OCI-M2 (cell line): ENCODE data around the gene PIP4K2B.
A peak's percentile ranks its signal among the peaks of the same experiment; 100 is the strongest.
"Not testable (repeated sequence)": the region's sequence is repeated elsewhere in the genome, so short reads cannot be mapped to it uniquely, and the experiment has no call there.

Experiments used
- DNase-seq: peaks from one replicate; lab custom pipeline; 2025; ENCODE audit not compliant: unreplicated experiment; lab: John Stamatoyannopoulos, UW

PIP4K2B gene

DNA sequence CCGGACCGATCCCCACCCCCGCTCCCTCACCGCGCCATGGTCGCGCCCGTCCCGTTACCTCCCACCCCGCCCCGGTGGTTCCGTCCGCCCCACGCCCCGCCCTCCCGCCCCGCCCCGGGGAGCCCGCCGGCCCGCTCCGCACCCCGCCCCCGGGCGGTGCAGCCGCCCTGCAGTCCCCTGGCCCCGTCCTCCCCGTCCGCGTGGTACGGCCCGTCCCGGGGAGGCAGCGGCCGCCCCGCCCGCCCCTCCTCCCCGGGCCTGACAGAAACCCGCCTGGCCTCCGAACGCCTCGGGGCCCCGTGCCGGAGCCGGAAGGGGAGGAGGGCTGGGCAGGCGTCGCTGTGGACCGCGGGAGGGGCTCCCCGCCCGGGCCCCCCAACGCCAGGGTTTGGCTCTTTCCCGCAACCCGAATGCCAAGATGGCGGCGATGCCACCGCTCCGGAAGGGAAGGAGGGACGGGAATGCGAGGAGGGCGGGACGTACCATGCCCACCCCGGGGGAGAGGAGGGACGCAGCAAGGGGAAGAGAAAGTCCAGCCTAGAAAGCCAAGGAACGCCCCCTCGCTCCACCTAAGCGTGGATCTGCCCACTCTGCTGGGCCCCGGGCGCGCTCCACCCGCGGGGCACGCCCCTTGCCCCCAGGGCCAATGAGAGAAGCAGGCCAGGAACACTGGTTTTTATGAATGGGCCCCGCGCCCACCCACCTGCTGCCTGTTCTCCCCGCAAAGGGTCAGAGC lies at the start of gene PIP4K2B:
TSS of gene PIP4K2B (minus strand) at position 56 of the 736 bp plus-strand sequence. CDS start 132 bp downstream, outside the sequence.
- DNase-seq, result peak; percentile 83

DNA sequence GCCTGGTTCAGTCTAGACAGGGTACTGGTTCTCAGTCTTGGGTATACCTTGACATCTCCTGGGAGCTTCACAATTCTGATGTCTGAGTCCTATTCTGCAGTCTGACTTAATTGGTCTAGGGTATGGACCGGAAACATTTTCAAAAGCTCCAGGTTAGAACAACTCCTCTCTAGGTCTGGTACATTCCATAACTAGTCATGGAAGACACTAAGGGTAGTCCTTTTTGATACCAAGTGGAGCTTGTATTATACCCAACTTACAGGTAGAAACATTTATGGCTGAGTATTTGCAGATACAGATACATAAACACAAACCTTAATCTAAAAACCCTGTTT lies 49.2 kb upstream of the PIP4K2B start:
- DNase-seq, result no peak

DNA sequence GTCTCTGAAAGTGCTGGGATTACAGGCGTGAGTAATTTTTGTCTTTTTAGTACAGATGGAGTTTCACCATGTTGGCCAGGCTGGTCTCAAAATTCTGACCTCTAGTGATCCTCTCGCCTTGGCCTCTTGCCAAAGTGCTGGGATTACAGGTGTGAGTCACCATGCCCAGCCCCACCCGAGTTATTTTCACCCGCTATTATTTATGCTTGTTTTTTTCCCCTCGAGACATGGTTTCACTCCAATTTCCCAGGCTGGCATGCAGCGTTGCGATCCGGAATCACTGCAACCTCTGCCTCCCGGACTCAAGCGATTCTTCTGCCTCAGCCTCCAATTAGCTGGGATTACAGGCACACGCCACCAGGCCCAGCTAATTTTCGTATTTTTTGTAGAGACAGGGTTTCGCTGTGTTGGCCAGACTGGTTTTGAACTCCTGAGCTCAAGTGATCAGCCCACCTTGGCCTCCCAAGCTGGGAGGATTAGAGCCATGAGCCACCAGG lies 45.0 kb upstream of the PIP4K2B start:
- DNase-seq, result no peak

DNA sequence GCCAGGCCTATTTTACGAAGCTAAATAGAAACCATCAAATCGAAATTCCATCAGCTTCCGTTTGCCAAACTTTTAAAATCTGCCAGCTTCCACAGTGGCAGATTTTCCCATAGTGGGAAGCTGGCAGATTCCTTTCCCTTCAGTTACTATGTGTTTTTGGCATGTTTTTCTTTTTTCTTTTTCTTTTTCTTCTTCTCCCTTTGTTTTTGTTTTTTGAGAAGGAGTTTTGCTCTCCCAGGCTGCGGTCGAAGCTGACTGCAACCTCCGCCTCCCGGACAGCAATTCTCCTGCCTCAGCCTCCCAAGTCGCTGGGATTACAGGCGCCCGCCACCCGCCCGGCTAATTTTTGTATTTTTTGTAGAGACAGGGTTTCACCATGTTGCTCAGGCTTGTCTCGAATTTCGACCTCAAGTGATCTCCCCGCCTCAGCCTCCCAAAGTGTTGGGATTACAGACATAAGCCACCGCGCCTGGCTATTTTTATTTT lies 26.4 kb upstream of the PIP4K2B start:
- DNase-seq, result no peak

DNA sequence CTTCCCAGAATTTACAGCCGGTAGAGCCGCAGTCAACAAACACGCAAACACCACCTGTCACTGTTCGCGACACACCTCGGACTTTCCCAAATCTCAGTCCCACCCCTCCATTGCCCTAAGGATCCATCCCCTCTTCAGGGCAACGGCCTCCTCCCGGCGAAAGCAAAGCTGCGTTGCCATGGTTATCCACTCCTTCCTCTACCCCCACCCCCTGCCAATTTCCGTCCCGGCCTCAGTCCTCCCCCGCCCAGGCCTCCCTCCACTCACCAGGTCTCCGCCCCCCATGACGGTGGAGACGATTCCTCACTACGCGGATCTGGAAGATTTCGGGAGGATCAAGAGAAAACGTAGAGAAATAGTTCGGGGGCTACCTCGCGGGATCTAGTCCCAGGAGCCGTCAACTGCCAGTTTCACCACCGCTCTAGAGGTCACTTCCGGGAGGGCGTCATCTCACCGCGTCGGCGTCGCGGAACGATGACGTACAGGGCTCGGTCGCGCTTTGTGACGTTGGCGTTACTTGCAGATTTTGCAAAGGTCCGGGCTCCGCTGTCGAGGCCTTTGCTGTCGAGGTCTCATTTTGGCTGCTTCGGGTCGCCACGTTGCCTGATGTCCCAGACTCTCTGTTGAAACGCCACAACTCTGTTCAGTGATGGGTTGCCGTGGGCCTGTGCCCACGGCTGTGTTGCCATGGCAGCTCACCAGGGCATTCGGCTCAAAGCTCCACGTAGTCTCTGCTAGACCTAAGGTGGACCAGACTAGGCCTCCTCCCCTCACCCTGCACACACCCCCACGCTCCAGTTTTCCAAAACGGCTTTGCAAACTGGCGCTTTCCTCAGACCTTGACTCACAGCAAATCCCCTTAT lies 25.8 kb upstream of the PIP4K2B start, which contains the start of gene CWC25:
TSS of gene CWC25 (minus strand) at position 423 of the 863 bp plus-strand sequence. CDS start at position 285, 138 bp downstream.
- peak; percentile 92 for DNase-seq

DNA sequence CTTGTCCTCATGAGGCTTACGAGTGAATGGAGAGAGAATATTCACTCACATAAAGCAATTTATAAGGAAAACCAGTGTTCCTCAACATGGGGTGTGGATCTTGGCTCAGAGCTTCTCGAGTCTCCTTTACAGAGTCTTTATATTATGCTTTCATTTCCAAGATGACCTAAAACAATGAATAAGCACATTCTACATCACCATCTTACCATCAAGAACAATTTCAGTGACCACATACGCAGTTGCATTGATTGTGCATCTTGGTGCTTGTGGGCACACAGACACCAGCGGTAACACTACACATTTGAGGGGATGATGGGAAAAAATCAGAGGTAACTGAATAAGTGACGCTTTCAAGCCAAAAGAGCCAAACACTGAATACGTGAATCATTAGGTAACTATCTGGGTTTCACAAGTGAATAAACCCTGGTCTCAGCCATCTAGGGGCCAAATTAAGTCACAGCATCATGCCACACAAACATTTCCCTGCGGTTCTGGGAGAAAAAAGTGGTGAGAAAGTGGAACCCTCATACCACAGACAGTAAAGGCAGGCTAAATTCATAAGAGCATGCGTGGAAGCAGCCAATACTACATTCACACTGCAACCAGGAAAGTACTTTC lies 16.3 kb upstream of the PIP4K2B start:
- no peak for DNase-seq

DNA sequence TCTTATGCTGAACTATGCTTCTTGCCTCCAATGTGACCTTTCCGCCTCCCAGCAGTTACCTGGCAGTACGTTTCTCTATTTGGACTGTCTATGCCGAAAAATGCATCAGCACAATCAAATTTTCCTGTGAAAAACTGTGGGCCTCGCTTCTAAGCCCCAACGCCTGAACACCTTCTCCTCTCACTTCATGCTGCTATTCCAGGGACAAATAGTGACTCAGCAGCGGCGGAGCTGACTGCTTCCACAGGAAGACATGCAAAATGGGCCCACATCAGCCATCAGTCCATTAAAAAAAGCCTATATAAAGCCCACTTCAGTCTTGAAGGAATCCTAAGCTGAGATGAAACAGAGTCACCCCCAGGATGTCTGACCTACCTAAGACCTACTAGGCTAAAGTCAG lies 10.5 kb upstream of the PIP4K2B start:
- no peak for DNase-seq

DNA sequence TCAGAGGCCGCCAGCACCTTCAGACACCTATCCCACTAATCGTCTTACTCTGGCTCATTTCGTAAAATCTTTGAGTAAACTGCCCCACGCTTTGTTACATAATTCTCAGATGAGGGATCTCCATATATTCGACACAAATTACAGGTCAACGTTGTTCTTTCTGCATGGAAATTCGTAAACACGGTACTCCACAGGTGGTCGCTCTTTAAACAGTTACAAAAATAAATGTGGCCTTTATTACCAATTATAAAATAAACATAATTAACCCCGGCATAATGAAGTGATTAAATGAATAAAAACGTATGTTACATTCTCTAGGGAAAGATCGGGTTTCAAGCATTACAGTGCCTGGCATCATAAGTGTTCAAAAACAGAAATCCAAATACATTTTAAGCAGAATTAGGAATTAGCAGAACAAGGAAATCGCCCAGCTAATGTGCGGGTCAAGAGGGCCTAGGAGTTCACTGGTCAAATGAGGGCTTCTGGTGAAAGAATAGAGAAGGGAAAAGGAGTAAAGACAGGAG lies 943 bp upstream of the PIP4K2B start:
- no peak for DNase-seq

DNA sequence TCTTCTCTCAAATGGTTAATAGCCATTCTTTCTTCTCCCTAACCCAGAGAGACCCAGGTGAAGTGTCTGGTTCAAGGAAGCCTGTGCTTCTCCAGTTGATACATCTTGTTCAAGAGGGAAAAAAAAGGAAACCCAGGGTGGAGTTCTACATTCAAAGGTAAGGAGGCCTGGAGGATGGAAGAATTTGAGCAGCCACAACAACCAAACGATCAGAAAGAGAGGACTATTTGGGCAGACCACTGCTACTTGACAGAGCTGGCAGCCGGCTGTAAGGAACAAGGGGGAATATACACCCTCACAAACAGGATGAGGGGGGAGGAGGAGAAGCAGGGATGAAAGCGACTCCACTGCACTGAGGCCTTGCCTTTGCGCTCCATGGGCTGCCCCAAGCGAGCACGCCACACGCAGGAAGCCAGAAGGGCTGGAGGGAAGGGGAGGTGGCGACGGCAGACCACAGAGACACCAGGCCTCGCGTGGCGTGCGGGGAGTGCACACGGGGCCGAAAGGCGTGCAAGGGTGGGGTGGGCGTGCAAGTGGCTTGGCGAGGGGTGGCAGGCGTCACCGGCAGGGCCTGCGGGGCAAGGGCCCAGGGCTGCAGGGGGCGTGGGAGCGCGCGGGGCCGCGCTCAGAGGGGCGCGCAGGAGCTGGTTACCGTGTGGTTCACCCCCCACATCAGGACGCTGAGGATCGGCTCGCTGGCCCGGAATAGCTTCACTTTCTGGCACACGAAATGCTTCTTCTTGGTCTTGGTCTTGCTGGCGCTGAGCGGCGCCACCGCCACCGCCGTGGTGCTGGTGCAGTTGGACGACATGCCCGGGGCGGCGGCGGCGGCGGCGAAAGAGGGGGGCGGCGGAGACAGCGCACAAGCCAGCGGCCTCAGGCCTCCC lies 499 bp downstream of the PIP4K2B start:
- DNase-seq, result no peak

DNA sequence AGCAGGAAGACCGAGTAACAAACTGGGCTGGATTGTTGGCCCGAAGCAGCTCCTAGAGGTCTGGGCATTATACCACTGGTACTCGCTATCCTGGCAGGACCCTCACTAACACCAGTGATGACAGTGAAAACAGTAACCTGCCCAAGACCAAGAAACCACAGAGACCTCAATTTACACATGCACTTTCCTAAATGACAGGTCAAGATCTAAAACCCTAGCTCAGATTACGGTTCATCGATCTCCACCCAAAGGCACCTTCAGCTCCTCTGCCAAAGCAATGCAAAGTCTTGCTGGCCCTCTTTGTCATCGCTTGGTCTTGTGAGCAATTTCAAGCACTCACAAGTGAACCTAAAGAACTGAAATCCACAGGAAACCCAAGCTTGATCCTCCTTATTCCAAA lies 1.5 kb downstream of the PIP4K2B start:
- no peak for DNase-seq

DNA sequence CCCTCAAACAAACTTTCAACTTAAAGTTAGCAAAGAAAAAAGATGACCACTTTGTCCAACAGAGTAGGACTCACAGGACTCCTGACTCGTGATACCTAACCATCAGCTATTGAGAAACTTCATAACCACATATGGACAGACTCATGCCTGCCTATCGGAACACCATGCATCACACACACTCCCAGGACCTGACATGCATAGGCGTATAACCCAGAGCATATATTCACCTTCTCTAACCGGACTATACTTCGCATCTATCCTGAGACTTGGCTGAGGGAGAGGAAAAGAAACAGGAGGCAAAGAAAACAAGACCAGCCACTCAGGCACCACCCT lies 2.2 kb downstream of the PIP4K2B start:
- no peak for DNase-seq

DNA sequence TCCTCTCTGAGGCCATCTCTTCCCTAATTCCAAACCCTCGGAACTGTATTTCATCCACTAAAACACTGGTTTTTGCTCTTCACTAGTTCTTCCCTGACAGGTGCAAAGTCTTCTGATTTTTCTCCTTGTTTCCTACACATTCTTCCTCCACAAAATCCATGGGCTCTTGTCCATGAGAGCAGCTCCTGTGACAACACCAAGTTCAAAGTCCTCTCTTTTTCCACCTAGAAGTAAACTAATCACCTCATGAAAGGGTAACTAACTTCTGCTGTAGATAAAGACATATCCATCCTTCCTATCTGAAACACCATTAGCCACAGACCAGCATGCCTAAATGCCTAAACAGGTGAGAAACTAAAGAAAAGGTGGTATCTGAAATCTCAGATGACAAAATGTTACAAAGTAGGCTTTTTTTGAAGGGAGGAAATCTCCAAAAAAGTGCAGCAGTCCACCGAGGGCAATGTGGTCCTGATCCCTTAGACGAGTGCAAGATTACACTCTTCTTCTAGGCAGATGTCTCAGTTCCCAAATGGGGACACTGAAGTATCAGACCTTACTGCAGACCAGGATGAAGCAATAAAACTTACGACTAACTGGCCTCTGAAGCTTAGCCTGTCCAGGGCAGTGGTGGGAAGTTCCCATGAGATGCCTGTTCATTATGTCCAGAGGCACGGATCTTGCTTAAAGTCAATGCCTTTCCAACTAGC lies 2.8 kb downstream of the PIP4K2B start:
- DNase-seq, result no peak

DNA sequence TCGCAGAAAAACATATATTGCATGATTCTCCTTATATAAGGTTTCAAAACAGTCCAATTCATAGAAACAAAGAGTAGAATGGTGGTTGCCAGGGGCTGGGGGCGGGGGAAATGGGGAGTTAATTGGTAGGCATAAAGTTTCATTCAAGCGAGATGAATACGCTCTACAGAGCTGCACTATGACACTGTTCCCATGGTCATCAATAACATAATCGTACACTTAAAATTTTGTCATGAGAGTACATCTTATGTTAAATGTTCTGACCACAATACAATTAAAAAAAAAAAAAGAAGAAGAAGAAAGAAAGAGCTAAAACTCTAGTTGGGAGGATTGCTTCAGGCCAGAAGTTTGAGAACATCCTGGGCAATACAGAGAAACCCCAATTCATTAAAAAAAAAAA lies 5.1 kb downstream of the PIP4K2B start:
- DNase-seq, result no peak

DNA sequence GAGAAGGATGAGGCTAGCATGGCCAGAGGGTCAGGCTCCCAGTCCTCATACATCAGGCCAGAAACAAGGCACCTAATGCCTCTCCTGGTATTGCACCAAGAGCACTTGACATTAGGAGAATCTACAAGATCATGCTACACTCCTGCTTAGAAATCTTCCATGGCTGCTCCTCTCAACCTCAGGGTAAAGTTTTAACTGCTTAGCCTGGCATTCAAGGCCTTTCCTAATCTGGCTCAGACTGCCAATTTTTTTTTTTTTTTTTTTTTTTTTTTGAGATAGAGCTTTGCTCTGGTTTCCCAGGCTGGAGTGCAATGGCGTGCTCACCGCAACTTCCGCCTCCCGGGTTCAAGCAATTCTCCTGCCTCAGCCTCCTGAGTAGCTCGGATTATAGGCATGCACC lies 8.2 kb downstream of the PIP4K2B start:
- no peak for DNase-seq

DNA sequence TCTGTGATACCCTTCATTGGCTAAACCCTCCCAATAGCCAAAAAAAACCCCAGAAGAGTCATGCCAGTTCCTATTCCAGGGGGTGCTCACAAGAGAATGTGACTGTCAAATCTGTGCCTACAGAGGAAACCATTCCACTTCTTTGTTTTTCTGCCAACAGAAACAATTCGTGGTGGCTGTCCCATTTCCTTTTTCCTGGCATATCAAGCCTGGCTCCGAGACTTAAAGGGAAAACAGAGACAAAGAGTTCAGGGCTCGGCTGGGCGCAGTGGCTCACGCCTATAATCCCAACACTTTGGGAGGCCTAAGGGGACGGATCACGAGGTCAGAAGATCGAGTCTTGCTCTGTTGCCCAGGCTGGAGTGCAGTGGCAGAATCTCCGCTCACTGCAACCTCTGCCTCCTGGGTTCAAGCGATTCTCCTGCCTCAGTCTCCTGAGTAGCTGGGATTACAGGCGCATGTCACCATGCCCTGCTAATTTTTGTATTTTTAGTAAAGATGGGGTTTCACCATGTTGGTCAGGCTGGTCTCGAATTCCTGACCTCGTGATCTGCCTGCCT lies 9.1 kb downstream of the PIP4K2B start:
- DNase-seq, result not testable (repeated sequence)

DNA sequence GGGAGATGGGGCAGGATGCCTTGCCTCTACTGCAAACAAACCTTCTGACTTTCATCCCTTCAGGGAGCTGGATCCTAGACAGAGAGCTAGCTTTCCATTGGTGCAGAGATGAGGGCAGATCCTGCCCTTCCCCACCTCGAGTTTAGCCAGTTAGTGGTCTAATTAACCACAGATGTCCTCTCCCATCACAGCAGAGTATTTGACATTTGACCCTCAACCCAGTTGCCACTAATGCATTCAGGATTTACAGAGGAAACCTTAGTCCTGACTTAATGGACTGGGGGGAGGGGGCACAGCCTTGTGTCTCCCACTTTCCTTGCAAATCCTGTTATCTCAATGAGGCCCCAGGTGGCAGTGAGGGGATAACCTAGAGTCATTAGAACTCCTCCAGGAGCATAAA lies 10.2 kb downstream of the PIP4K2B start:
- DNase-seq, result no peak

DNA sequence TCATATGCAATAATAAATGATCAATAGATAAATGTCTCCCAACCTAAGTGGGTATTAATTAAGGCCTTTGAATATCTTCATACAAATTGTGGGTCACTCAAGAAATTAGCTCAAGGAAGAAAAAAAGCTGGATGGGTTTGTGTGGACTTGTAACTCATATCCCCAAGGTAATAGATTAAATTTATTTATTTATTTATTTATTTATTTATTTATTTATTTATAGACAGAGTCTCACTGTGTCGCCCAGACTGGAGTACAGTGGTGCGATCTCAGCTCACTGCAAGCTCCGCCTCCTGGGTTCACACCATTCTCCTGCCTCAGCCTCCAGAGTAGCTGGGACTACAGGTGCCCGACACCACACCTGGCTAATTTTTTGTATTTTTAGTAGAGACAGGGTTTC lies 11.4 kb downstream of the PIP4K2B start:
- DNase-seq, result not testable (repeated sequence)

DNA sequence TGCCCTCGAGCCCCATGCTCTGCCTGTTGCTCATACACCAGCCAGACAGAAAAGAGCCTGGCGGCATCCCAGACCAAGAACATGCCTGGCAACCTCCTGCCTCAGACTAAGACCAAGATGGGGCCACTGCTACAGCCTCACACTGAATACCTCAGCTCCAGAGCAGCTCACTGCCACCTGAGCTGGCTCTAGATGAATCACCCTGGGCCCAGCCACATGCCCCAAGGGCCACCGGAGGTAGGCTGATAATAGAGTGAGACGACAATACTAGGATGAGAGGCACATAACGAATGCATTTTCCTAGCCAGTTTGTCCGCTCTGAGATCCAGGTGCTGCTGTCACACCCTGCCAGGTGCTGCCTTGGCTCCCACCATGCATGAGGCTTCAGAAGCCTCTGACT lies 13.0 kb downstream of the PIP4K2B start:
- DNase-seq, result no peak

DNA sequence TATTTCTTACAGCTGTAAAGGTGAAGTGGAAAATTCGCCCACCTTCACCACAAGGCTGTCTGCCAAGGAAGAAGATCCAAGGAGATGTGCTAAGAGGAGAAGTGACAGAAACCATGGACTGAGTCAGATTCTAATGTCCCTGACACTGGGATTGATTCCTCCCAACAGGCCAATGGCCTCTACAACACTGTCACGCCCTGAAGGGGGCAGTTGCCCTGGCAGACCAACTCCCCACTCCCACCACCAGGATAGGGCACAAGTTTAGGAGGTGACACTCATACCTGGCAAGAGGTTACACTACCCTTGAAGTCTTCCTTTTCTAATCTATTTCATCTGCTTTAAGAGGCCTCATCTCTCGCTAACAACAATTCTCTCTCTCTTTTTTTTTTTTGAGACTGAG lies 16.1 kb downstream of the PIP4K2B start:
- no peak for DNase-seq
